HepG2 (cell line): Measurements from ENCODE around the gene TMEM209. TPM values are rescaled to one million over a fixed set of nuclear protein-coding genes. Genes with fewer than 3 reads are reported as not detected.

Experiments used
- DPF2 ChIP-seq: sonication (generic); formaldehyde crosslinking; IDR thresholded peaks from 2 replicates; pipeline ENCODE4 v1.4.0; 2020; ENCODE audit warnings: mild to moderate bottlenecking, low read depth, missing genetic modification reagents, borderline replicate concordance
- EED ChIP-seq: sonication (generic); formaldehyde crosslinking; IDR thresholded peaks from 2 replicates; pipeline ENCODE4 v1.5.0; 2020; ENCODE audit warnings: mild to moderate bottlenecking, missing genetic modification reagents
- ERF ChIP-seq: IDR thresholded peaks from 2 replicates; pipeline ENCODE4 v1.6.1; 2018; ENCODE audit warnings: missing biosample characterization, missing genetic modification reagents
- FLYWCH1 ChIP-seq: sonication (generic); formaldehyde crosslinking; IDR thresholded peaks from 2 replicates; pipeline ENCODE4 v1.8.1; 2023; ENCODE audit warnings: mild to moderate bottlenecking, missing genetic modification reagents
- FOXO1 ChIP-seq: sonication (generic); formaldehyde crosslinking; IDR thresholded peaks from 2 replicates; pipeline ENCODE4 v1.4.0; 2020; ENCODE audit warnings: missing genetic modification reagents
- GFI1 ChIP-seq: sonication (generic); formaldehyde crosslinking; IDR thresholded peaks from 2 replicates; pipeline ENCODE4 v1.5.0; 2020; ENCODE audit warnings: missing genetic modification reagents, mild to moderate bottlenecking, borderline replicate concordance
- GLI4 ChIP-seq: sonication (generic); formaldehyde crosslinking; IDR thresholded peaks from 2 replicates; pipeline ENCODE4 v1.5.1; 2020; ENCODE audit warnings: missing genetic modification reagents, mild to moderate bottlenecking, moderate library complexity, borderline replicate concordance
- KAT2B ChIP-seq: fragments of 150-350 bp; IDR thresholded peaks from 2 replicates; pipeline ENCODE4 v1.6.1; 2014; ENCODE audit warnings: low read depth, low read length, borderline replicate concordance
- MAFK ChIP-seq, 2 experiments: IDR thresholded peaks in 1 of 2; conservative IDR thresholded peaks in 1 of 2; 2 replicates each; pipeline ENCODE4 v1.6.1; 2011; ENCODE audit warnings: improper control_type of control experiment in 2 of 2, low read length in 2 of 2
- MYNN ChIP-seq: sonication (generic); formaldehyde crosslinking; IDR thresholded peaks from 2 replicates; pipeline ENCODE4 v1.4.0; 2020; ENCODE audit warnings: mild to moderate bottlenecking, low read depth, missing genetic modification reagents
- PPARG ChIP-seq: conservative IDR thresholded peaks from 2 replicates; pipeline ENCODE4 v1.6.1; 2016; ENCODE audit warnings: missing biosample characterization, missing genetic modification reagents
- SOX13 ChIP-seq, 3 experiments: fragments of 450-650 bp in 1 of 3; sonication (generic) in 1 of 3; formaldehyde crosslinking in 1 of 3; IDR thresholded peaks in 2 of 3; conservative IDR thresholded peaks in 1 of 3; 2 replicates each; pipeline versions ENCODE4 v1.5.0 to v1.6.1; 2016 to 2020; ENCODE audit warnings: antibody characterized with exemption in 1 of 3, mild to moderate bottlenecking in 1 of 3, missing compliant biosample characterization in 1 of 3, missing genetic modification reagents in 1 of 3, moderate library complexity in 1 of 3
- SRSF4 ChIP-seq: fragments of 200-400 bp; formaldehyde crosslinking; IDR thresholded peaks from one replicate; pipeline ENCODE4 v1.6.1; 2018; ENCODE audit warnings: mild to moderate bottlenecking, low read depth, low read length, moderate library complexity; ENCODE audit not compliant: poor library complexity, severe bottlenecking
- TAF1 ChIP-seq: sonication (generic); formaldehyde crosslinking; IDR thresholded peaks from 2 replicates; pipeline ENCODE4 v1.4.0; 2020; ENCODE audit warnings: missing genetic modification reagents
- TARDBP ChIP-seq: sonication (generic); formaldehyde crosslinking; IDR thresholded peaks from 2 replicates; pipeline ENCODE4 v1.8.0; 2022; ENCODE audit warnings: mild to moderate bottlenecking, missing genetic modification reagents
- TBX3 ChIP-seq: fragments of 450-650 bp; IDR thresholded peaks from 2 replicates; pipeline ENCODE4 v1.6.1; 2017; ENCODE audit warnings: antibody characterized with exemption, mild to moderate bottlenecking, inconsistent platforms, borderline replicate concordance
- THAP8 ChIP-seq: sonication (generic); formaldehyde crosslinking; IDR thresholded peaks from 2 replicates; pipeline ENCODE4 v1.5.1; 2020; ENCODE audit warnings: missing genetic modification reagents, mild to moderate bottlenecking, borderline replicate concordance
- THYN1 ChIP-seq: sonication (generic); formaldehyde crosslinking; IDR thresholded peaks from 2 replicates; pipeline ENCODE4 v1.8.1; 2023; ENCODE audit warnings: low read depth, mild to moderate bottlenecking, moderate library complexity, missing genetic modification reagents, borderline replicate concordance
- TOE1 ChIP-seq: sonication (generic); formaldehyde crosslinking; IDR thresholded peaks from 2 replicates; pipeline ENCODE4 v1.4.0; 2020; ENCODE audit warnings: mild to moderate bottlenecking, missing genetic modification reagents
- TSC22D2 ChIP-seq: sonication (generic); formaldehyde crosslinking; IDR thresholded peaks from 2 replicates; pipeline ENCODE4 v1.5.1; 2020; ENCODE audit warnings: missing genetic modification reagents, mild to moderate bottlenecking, borderline replicate concordance
- ZIK1 ChIP-seq: sonication (generic); formaldehyde crosslinking; IDR thresholded peaks from 2 replicates; pipeline ENCODE4 v1.5.0; 2020; ENCODE audit warnings: mild to moderate bottlenecking, low read depth, missing genetic modification reagents, borderline replicate concordance
- ZNF263 ChIP-seq: sonication (generic); formaldehyde crosslinking; IDR thresholded peaks from 2 replicates; pipeline ENCODE4 v1.4.0; 2020; ENCODE audit warnings: missing genetic modification reagents
- ZNF33B ChIP-seq: sonication (generic); formaldehyde crosslinking; IDR thresholded peaks from 2 replicates; pipeline ENCODE4 v1.5.1; 2020; ENCODE audit warnings: mild to moderate bottlenecking, missing genetic modification reagents
- ZNF484 ChIP-seq: sonication (generic); formaldehyde crosslinking; IDR thresholded peaks from 2 replicates; pipeline ENCODE4 v1.5.1; 2020; ENCODE audit warnings: mild to moderate bottlenecking, low read depth, missing genetic modification reagents, borderline replicate concordance
- ZNF773 ChIP-seq: sonication (generic); formaldehyde crosslinking; IDR thresholded peaks from 2 replicates; pipeline ENCODE4 v1.4.0; 2020; ENCODE audit warnings: missing genetic modification reagents, borderline replicate concordance
- ZNF839 ChIP-seq: sonication (generic); formaldehyde crosslinking; IDR thresholded peaks from 2 replicates; pipeline ENCODE4 v1.4.0; 2020; ENCODE audit warnings: missing genetic modification reagents, mild to moderate bottlenecking, borderline replicate concordance
- ZSCAN5A ChIP-seq: sonication (generic); formaldehyde crosslinking; IDR thresholded peaks from 2 replicates; pipeline ENCODE4 v1.8.0; 2022; ENCODE audit warnings: mild to moderate bottlenecking, missing genetic modification reagents, borderline replicate concordance
- polyA plus RNA-seq, 8 experiments: library from polyadenylated mRNA; depleted of rRNA in 3 of 8; stranded (reverse) in 7 of 8; unstranded in 1 of 8; fragments of >200 nt; fragmentation: Illumina TruSeq in 4 of 8; extraction: Trizol in 4 of 8; gene quantifications; 2 replicates each; pipeline versions ENCODE4 v1.2.1 to v1.2.3, GENCODE V29; 2011 to 2016; ENCODE audit warnings: low read depth in 4 of 8, missing spikeins in 1 of 8, mixed read lengths in 1 of 8; ENCODE audit not compliant: insufficient read depth in 1 of 8
- total RNA-seq, 5 experiments: library from RNA; depleted of rRNA; stranded (reverse); fragments of >200 nt; fragmentation: Illumina TruSeq; extraction: Trizol; gene quantifications; 2 replicates each; pipeline ENCODE4 v1.2.3, GENCODE V29; 2016; ENCODE audit warnings: low read depth in 1 of 5

Gene TMEM209
- total and polyA plus RNA-seq, 2 of the 13 experiments (the other 11 are each of a cell fraction or from before 2014, with no cell fraction given): 14.5 to 15.6 TPM

- TF ChIP-seq TAF1 (CRISPR knock-in tag) (peak; percentile 89), MYNN (CRISPR knock-in tag) (no peak), GFI1 (0 out of 2 replicates have a peak, but pooled peaks have one; percentile 35), FLYWCH1 (CRISPR knock-in tag) (no peak), GLI4 (CRISPR knock-in tag) (0 out of 2 replicates have a peak, but pooled peaks have one; percentile 31), ERF (CRISPR knock-in tag) (peak; percentile 77), PPARG (CRISPR knock-in tag) (peak; percentile 38), THYN1 (CRISPR knock-in tag) (no peak), THAP8 (no peak), ZNF773 (CRISPR knock-in tag) (no peak), TSC22D2 (0 out of 2 replicates have a peak, but pooled peaks have one; percentile 7), EED (CRISPR knock-in tag) (0 out of 2 replicates have a peak, but pooled peaks have one; percentile 36), TBX3 (no peak), TOE1 (CRISPR knock-in tag) (no peak), SOX13 (IDR thresholded peaks at IDR 0.05) (no peak; the same call in 1 of the 2 replicates), SOX13 (CRISPR knock-in tag; conservative IDR thresholded peaks at IDR 0.05 in 1 of 2, IDR thresholded peaks at IDR 0.05 in 1 of 2) (peak in 1 of 2 experiments; percentile 13; a peak in 1 of 4 replicates), MAFK (conservative IDR thresholded peaks at IDR 0.05 in 1 of 2, IDR thresholded peaks at IDR 0.05 in 1 of 2; ENCODE audit: low read length in 2 of 2) (no peak), FOXO1 (peak; percentile 23; the same call in 1 of the 2 replicates), KAT2B (no peak), ZSCAN5A (CRISPR knock-in tag) (peak; percentile 76; the same call in 1 of the 2 replicates), ZNF484 (CRISPR knock-in tag) (no peak), TARDBP (CRISPR knock-in tag) (peak; percentile 71; the same call in 1 of the 2 replicates), ZIK1 (CRISPR knock-in tag) (0 out of 2 replicates have a peak, but pooled peaks have one; percentile 55), SRSF4 (no peak), ZNF263 (no peak), DPF2 (CRISPR knock-in tag) (no peak), ZNF839 (CRISPR knock-in tag) (peak; percentile 33; the same call in 1 of the 2 replicates), ZNF33B (CRISPR knock-in tag) (peak; percentile 59; the same call in 1 of the 2 replicates)
These were observed at the start of gene TMEM209 (continued) for GRCh38 chr7:130205084-130205947.
